Hepatocyte (in vitro differentiated cells): Measurements from ENCODE around the gene MRPS10.

Experiments used
- CTCF ChIP-seq: fragments of 200-600 bp; sonication (generic); IDR thresholded peaks from 2 replicates; pipeline ENCODE4 v1.5.1; 2016; ENCODE audit warnings: antibody characterized with exemption, mild to moderate bottlenecking; ENCODE audit not compliant: poor library complexity
- EZH2phosphoT487 ChIP-seq: fragments of 200-600 bp; sonication (generic); IDR thresholded peaks from one replicate; pipeline ENCODE4 v1.6.1; 2018; ENCODE audit warnings: antibody characterized with exemption, mild to moderate bottlenecking, low read depth, moderate library complexity; ENCODE audit not compliant: unreplicated experiment, severe bottlenecking

GRCh38 chr6:42255050-42255449 is 37.4 kb upstream of the MRPS10 start:
- TF ChIP-seq CTCF: no peak
- TF ChIP-seq EZH2phosphoT487: no peak
